Measurements from ENCODE around the gene IDH3B. TPM values are rescaled to one million over a fixed set of nuclear protein-coding genes. Genes with fewer than 3 reads are reported as not detected.

Gene IDH3B
- total and polyA plus RNA-seq, 2 of the 13 experiments (the other 11 are each of a cell fraction or from before 2014, with no cell fraction given): 215 to 254 TPM

GRCh38 chr20:2652724-2653555, 11.1 kb downstream of the IDH3B start (continued):
- TF ChIP-seq ZNF800 (CRISPR knock-in tag; IDR thresholded peaks at IDR 0.05) (no peak), CREBL2 (CRISPR knock-in tag; IDR thresholded peaks at IDR 0.05; ENCODE audit: borderline replicate concordance) (peak; percentile 63; the same call in 1 of the 2 replicates), NRL (CRISPR knock-in tag; IDR thresholded peaks at IDR 0.05; ENCODE audit: borderline replicate concordance) (peak; percentile 94), ZNF317 (CRISPR knock-in tag; IDR thresholded peaks at IDR 0.05) (no peak), SP1 (IDR thresholded peaks at IDR 0.05) (no peak), SP1 (CRISPR knock-in tag; IDR thresholded peaks at IDR 0.05) (no peak; the same call in 1 of the 2 replicates), MBNL3 (CRISPR knock-in tag; conservative IDR thresholded peaks at IDR 0.05) (0 out of 2 replicates have a peak, but pooled peaks have one; percentile 72), SCMH1 (CRISPR knock-in tag; IDR thresholded peaks at IDR 0.05; ENCODE audit: borderline replicate concordance) (no peak), MZF1 (CRISPR knock-in tag; IDR thresholded peaks at IDR 0.05; ENCODE audit: borderline replicate concordance) (peak; percentile 43; the same call in 1 of the 2 replicates), NFATC3 (CRISPR knock-in tag; IDR thresholded peaks at IDR 0.05) (no peak), ZNF530 (CRISPR knock-in tag; IDR thresholded peaks at IDR 0.05; ENCODE audit: low read depth) (0 out of 2 replicates have a peak, but pooled peaks have one; percentile 27), DMTF1 (CRISPR knock-in tag; IDR thresholded peaks at IDR 0.05) (no peak), HOXA9 (CRISPR knock-in tag; IDR thresholded peaks at IDR 0.05; ENCODE audit: borderline replicate concordance) (peak; percentile 92), ELF3 (CRISPR knock-in tag; IDR thresholded peaks at IDR 0.05) (0 out of 2 replicates have a peak, but pooled peaks have one; percentile 6), DMAP1 (CRISPR knock-in tag; IDR thresholded peaks at IDR 0.05) (peak; percentile 91), GLI4 (CRISPR knock-in tag; IDR thresholded peaks at IDR 0.05; ENCODE audit: borderline replicate concordance) (0 out of 2 replicates have a peak, but pooled peaks have one; percentile 76), ZNF775 (CRISPR knock-in tag; IDR thresholded peaks at IDR 0.05; ENCODE audit: borderline replicate concordance) (peak; percentile 80; the same call in 1 of the 2 replicates), ZZZ3 (CRISPR knock-in tag; IDR thresholded peaks at IDR 0.05; ENCODE audit: borderline replicate concordance) (no peak; the same call in none of the 2 replicates), GATA4 (IDR thresholded peaks at IDR 0.05; ENCODE audit: borderline replicate concordance, low read depth) (no peak), ZNF790 (CRISPR knock-in tag; IDR thresholded peaks at IDR 0.05; ENCODE audit: borderline replicate concordance) (peak; percentile 99; the same call in 1 of the 2 replicates), ZSCAN31 (CRISPR knock-in tag; IDR thresholded peaks at IDR 0.05; ENCODE audit: low read depth) (peak; percentile 51; the same call in 1 of the 2 replicates), IRF9 (CRISPR knock-in tag; IDR thresholded peaks at IDR 0.05; ENCODE audit: borderline replicate concordance) (peak; percentile 92), ZKSCAN8 (CRISPR knock-in tag; IDR thresholded peaks at IDR 0.05; ENCODE audit: borderline replicate concordance) (no peak), NCOA2 (CRISPR knock-in tag; IDR thresholded peaks at IDR 0.05) (no peak; the same call in 1 of the 2 replicates)

Data from HepG2 (cell line).